NCI-H1417 (cell line): ENCODE results near the gene FUOM.
A peak's percentile ranks its signal among the peaks of the same experiment; 100 is the strongest.
"Not testable (repeated sequence)": the region's sequence is repeated elsewhere in the genome, so short reads cannot be mapped to it uniquely, and the experiment has no call there.

Experiments
- DNase-seq, 3 experiments: peaks; one replicate each; lab custom pipeline; 2025; lab: John Stamatoyannopoulos, UW

The FUOM gene

DNA sequence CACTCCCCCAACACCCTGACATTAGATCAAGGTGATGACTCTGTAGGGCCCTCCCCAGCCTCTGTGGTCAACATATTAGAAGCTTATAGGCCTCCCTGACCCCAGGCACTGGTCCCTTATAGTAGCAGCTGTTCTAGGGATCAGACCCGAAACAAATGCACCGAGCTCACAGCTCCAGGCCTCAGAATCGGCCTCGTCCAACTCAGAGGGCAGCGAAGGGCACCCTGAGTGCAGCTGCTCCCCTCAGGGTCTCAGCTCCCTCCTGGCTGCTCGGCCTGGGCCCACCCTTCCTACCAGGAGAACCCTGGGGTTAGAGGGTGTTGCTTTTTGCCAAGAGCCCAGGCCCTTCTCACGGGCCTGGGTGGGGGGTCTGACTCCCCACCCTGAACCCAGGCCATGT is 10.3 kb upstream of the FUOM start:
- no peak for DNase-seq

DNA sequence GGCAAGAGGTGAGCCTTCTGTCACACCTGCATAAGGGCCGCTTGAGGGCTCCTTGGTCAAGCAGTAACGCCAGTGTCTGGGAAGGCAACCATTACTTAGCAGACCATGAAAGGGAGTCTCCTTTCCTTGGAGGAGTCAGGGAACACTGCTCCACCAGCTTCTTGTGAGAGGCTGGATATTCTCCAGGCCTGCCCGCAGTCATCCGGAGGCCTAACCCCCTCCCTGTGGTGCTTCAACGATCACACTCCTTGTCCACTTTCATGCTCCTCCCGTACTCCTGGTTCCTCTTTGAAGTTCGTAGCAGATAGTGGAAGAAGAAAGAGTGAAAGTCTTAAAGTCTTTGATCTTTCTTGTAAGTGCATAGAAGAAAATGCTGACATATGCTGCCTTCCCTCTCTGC is 9.6 kb upstream of the FUOM start:
- DNase-seq, result not testable (repeated sequence)

DNA sequence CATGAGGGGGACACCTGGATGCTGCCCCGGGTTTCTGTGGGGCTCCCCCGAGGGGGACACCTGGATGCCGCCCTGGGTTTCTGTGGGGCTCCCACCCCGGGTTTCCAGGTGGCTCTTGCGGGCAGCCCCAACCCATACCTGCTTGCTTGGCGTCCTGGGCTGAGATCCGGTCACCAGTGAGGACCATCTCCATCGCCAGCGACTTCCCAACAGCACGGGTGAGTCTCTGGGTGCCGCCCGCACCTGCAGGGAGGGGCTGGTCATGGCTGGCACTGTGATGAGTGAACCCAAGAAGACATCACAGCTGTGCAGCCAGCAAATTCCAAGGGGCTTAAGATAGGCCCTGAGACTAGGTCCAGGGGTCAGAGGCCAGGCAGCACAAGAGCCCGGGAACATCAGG is 8.9 kb upstream of the FUOM start:
- DNase-seq, result no peak

DNA sequence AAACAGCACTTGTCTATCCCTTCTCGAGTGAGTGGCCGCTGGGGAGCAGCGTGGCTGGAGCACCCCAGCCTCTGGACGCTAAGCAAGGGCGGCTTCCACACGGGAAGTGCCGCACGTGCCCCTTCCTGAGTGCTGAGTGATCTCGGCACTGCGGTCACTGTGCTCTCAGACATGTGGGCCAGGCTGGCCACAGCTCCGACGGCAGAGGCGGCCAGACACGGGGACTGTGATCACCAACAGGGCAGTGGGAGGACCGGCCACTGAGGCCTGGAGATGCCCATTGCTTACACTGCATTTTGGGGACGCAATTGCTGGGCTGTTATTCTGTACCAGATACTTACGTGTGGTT is 8.3 kb upstream of the FUOM start:
- no peak for DNase-seq

DNA sequence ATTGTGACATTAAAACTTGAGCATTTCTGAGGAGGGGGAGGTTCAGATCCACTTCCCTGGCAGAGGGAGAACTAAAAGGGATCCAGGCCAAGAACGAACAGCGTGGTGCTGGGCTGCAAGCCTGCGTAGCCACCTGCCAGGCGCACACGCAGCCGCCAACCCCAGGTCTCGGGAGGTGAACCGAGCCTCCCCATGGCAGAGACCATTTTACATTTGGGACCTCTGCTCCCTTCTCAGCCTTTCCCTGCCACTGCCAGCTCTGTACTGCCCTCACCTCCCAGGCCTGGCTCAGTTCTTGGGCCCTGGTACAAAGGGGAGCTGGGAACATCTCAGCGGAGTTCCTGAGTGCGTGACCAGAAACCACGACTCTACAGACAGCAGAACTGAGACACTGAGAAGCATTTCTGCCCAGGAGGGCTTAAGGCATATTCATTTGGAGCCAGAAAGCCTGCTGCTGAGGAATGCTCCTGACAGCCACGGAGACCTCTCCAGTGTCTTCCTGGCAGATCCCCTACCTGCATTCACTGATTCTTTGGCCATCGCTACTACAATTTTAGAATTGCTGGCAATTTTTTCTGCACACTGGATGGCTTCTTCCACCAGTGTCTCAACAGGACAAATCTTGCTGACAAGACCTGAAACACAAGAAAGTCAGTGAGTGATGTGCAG is 7.8 kb upstream of the FUOM start:
- no peak for DNase-seq

DNA sequence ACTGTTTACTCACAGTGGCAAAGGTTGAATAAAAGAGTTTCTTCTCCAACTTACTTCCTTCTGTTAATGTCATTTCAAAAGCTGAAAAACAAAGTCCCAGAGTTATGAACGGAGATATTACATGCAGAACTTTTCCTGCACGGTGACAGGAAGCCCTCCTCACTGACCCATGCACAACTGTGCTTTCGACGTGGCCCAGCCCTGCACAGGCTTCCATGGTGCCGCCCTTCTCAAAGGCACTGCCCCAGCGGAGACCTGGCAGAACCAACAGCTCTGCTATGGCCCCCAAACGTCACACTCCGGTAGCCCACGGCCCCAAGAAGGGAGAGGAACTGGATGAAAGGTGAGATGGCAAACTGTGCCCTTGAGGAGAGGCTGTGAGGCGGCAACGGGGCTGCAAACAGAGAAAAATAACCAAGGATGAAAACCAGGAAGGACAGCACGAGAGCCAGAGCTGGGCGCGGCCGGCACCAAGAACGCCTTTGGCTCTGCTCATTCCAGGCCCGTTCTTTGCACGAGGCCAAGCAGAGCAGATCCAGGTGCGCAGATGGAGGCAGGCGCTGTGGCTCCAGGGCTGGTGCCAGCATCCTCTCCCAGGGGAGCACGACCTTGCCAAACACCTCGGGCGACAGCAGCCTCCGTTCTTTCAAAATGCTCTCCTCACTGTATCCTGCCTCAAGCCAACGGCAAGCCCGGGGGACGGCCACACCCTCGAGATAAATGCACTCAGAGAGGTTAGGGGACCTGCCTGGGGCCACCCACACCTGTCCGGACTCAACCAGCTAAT is 7.0 kb upstream of the FUOM start:
- no peak for DNase-seq

DNA sequence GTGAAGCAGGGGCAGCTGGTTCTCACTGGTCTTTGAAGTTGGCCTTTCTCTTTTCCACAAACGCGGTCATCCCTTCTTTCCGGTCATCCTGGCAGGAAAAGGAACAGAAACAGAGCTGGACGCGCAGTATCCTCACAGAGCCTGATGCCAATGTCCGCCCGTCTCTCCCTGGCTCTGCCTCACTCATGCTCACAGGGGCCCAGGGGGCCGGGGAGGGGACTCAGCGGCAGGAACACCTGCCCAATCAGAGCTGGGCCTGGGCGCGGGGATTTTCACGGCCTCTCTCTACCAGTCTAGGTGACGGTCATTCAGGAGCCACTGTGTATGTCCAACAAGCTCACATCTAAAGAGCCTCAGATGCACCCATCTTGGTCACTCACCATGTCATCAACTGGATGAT is 5.0 kb upstream of the FUOM start:
- no peak for DNase-seq

DNA sequence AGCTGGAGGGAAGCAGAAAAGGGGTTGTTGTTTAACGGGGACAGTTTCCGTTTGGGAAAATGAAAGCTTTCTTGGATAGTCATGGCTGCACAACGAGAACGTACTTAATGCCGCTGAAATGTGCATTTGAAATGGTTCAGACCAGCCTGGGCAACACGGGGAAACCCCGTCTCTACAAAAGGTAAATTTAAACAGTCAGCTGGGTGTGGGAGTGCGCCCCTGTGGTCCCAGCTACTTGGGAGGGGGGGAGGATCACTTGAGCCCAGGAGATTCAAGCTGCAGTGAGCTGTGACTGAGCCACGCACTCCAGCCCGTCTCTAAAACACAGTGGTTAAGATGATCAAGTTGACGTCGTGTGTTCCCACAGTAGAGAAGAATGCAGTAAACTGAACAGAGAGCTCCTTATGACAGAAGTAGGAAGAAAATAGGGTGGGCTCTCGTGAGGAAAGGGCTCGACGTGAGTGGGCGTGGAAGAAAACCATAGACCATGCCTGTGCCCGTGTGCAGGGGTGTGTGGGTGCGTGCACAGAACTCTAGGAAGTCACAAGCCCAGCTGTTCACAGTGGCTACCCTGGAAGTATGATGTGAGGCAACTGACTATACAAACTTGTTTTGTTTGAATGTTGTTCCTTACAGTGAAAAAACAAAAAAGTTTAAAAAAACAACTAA is 4.1 kb upstream of the FUOM start:
- no peak for DNase-seq

DNA sequence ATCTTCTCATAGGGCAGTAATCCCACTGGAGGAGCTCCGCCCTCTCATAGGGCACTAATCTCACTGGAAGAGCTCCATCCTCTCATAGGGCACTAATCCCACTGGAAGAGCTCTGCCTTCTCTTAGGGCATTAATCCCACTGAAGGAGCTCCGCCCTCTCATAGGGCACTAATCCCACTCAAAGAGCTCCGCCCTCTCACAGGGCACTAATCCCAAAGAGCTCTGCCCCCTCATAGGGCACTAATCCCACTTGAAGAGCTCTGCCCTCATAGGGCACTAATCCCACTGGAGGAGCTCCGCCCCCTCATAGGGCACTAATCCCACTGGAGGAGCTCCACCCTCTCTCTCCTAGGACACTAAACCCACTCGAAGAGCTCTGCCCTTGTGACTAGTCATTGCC is 3.4 kb upstream of the FUOM start:
- DNase-seq, result no peak

DNA sequence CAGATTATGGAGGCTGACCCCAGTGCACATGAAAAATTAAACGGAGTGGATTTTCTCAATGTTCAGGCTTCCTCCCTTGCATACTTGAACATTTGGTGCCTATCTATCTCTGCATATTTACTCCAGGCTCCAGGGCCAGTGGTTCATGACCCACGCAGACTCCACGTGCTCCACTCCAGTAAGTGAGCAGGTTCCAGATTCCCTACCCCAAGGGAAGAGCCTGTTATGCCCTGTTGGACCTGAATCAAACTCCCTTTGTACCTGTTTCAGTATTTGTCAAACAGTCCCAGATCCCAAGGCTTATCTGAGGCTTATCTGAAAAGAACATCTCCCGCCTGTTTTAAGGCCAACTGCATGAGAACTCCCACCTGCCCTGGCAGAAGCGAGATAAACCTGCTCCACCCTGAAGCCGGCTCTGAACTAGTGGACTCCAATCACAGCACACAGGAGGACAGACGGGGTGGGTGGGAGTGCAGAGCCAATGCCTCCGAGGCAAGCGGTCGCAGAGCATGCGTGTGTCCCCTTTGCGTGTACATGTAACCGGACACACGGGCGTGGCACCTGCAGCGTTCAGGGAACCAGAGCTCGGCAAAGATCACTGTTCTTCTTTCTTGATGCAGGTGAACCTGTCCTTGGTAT is 2.3 kb upstream of the FUOM start:
- DNase-seq, result no peak

DNA sequence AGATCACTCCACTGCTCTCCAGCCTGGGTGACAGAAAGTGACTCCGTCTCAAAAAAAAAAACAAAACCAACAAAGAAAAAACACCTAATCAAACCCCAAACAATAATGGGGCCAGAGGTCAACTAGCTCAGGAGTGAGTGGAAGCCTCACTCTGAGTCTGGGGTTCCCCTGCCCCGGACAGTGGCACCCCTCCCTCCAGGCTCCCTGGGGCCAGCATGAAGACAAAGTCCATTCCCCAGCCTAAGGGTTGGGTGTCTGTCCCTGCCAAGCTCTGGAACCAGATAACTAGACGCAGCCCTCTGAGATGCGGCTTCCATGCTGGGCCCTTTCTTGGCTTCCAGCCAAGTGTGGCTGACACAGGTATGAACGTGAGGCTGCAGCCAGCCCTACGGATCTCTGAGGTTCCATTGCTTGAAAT is 1.7 kb upstream of the FUOM start:
- peak; percentile 37 to 70 (median 53) for DNase-seq

DNA sequence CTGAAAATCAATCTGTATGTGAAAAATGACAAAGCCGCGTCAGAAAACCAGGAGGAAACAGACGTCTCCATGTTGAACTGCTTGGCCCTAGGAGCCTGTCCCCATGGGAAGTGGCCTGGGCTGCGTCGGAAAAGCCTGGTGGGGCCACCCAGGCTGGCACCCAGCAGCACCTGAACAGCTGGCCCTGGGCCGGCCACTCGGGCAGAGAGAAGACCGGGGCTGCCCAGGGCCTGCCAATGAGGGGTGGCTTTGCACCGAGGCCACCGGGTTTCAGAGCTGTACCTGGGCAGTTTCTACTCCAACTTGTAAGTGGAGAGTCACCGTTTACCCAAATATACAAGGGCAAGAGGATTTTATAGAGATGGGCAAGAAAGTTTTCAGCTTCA is 1.1 kb upstream of the FUOM start:
- DNase-seq, result no peak

DNA sequence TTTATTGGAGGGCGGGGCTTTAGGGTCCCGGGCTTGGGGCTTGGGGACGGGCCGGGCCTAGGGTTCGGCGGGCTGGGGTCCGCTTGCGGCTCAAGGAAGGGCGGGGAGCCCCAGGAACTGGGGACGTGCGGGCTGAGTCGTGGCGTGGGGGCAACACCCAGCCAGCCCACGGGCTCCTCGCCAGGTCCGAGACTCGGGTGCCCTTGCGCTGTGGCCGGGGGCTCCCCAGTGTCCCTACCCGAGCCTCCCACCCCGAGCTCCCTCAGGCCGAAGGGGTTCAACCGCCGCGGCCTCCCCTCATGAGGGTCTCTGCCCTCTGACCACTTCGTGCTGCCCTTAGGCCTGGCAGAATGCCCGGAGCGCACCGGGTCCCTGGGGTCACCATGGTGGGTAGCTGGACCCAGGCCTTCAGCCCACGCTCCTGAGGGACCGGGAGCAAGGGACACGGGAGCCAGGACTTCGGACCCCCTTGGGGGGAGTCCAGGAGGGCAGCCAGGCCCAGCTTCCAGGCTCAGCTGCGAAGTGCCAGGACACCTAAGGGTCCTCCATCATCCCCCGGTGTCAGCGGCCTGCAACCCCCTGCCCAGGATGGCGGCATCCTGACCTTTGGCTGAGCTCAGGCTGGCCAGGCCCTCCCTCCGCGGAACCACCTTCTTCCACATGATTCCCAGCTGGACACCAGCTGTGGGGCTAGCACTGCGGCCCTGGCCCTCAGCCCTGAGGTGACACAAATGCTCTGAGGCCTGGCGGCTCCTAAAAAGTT is 524 bp upstream of the FUOM start:
- DNase-seq, result no peak

DNA sequence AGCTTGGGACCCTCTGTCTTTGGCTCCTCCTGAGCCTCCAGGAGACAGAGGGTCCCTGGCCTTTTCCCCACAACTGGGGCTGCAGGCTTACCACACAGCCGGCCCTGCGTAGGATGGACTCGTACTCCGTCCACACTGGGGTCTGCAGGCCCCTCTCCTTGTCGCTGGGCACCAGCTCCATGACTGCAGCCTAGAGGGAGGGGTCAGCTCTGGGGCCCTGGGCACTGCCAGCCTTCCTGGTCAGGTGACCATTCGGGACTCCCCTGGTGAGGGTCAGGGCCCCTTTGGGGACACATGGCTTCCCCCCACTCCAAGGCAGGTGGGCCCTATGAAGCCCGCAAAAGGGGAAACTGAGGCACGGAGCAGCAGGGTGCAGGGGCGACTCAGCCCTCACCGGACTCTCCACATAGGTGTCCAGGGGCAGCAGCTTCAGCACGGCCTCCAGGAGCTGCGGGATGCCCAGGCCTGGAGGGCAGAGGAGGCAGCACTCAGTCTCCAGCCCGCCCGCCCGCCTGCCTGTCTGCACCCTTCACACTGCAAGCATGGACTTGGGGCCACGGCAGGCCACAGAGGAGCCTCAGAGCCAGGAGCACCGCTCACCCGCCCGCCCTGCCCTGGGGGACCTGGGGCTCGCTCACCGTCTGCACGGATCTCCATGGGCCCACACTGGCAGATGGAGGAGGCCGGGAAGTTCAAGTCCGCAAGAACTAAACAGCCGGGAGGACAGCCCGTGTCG is 1.1 kb downstream of the FUOM start:
- DNase-seq, result no peak

DNA sequence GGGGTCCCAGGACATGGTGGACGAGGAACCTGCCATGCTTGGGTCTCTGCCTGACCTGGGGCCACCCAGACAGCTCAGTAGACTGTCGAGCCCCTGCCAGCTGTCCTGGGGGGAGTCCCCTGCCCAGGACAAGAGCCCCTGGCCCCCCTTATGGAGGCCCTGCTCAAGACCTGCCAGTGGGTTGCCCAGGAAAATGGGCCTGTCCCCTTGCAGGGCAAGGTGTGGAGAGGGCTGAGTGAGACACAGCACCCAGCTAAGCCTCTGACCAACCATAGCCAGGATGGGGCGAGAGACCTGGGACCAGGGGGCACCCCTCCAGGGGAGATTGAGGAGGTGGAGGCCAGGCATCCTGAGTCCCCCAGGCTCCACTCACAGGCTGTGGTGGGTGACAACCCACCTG is 1.8 kb downstream of the FUOM start:
- DNase-seq, result no peak

DNA sequence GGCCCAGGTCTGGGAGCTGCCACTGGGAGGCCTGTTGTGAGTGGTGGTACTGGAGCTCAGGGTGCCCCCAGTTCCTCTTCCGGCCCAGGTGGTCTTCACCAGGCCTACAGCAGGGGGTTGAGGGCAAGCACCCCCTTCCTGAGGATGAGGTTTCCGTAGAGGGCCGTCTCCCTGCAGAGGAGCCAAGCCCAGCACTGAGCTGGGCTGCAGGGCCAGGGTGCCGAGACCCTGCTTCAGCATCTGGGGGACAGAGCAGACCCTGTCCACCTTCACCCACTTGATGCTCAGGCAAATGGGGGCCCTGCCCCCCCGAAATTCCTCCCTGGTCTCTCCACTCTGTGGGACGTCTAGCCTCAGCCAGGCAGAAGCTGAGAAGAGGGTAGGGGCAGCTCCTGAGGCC is 2.6 kb downstream of the FUOM start:
- DNase-seq, result no peak

DNA sequence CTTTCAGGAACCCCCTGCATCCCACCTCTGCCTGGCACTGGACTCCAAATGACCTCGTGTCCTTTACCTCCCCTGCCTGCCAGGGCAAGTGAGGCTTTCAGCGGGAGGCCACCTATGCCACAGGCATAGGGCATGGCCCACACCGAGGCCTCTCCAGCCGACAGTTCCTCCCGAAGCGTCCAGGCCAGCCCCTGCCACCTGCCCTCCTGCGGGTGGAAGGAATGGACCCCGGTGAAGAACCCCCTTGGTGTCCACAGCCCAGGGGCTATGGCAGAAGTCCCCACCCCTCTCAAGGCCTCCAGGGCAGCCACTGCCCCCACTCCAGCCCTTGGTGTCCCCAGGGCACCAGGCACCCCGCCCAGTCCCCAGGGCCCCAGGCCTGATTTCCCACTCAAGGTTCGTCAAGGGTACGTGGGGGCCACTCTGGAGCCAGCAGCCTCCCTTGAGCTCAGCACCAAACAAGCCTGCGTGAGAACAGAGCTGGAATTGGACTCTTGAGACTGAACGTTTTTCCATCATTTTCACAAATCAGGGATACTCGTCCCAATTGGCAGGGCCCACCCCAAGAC is 3.1 kb downstream of the FUOM start:
- no peak for DNase-seq

DNA sequence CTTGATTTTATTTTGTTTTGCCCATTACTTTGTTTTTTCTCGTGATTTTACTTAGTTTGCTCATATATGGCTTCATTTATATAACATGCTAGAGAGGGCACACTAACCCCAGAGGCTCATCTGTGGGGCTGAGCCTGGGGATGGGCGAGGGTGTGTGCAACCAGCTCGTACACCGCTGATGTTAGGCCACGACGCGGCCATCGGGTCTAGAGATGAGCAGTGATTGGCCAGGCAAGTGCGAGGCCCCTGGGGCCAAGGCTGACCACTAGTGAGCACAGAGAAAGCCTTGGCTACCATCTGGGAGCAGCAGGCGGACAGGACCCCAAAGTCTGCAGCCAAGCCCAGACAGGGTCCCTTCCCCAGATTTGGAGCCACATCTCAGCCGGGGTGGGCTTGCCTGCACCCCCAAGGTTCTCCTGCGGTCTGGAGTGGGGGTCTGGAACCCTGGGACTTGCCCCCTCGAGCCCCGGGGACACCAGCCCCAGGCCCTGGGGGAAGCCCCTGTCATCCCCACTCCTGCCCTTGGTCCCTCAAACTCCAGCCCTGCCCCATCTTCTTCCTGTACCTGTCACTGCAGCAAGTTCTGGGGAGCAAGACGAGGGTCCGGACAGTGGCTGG is 3.7 kb downstream of the FUOM start:
- no peak for DNase-seq

DNA sequence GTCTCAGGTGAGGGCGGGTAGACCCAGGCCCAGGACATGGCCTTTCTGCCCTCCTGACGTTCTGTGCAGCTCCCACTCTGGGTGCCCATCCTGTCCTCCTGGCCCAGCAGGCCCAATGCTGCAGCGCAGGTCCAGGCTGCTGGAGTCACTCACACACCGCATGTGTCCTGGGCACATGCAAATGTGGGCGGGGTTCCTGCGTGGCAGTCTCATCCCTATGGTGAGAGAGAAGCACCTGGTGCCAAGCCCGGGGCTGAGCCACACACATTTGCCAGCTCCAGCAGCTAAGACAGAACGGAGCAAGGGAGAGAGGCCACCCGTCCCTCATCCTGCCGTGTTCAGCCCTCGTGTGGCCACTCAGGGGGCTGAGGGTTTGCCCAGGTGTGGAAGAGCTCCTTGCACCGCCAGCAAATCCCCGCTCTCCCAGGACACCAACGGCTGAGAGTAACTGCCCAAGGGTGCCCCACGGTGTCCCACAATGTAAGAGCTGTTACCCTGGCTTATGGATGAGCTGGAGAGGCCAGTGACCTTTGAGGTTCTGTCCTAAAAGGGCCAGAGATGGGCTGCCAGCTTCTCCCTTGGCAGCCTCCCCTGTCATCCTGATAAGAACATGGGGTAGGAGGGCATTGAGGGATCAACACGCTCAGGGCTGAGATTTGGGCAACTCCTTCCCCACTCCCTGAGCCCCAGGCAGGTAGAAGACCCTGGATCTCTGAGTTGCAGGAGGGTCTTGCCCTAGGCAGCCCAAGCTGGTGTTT is 4.4 kb downstream of the FUOM start:
- no peak for DNase-seq
